Measurements from ENCODE around the gene KCNIP1.

- TF ChIP-seq CTCF (conservative IDR thresholded peaks at IDR 0.05; ENCODE audit: low read length) (no peak), EZH2phosphoT487 (IDR thresholded peaks at IDR 0.05; ENCODE audit: borderline replicate concordance) (no peak)
Measured at GRCh38 chr5:170638051-170638450, 134.2 kb downstream of the KCNIP1 start.

Data from Loucy (cell line).